T-helper 17 cell (primary cell): ENCODE results near the gene STARD5. TPM values are rescaled to one million over a fixed set of nuclear protein-coding genes. Genes with fewer than 3 reads are reported as not detected.
"Not testable (repeated sequence)": the region's sequence is repeated elsewhere in the genome, so short reads cannot be mapped to it uniquely, and the experiment has no call there.

Experiments used
- ATAC-seq: fragments of 150-1000 bp; cut with Tn5 transposase; 2 replicates; pipeline ENCODE4 v1.10.0; 2021; ENCODE audit warnings: mild to moderate bottlenecking, moderate library complexity
- DNase-seq, 3 donors: peaks; one replicate each; pipeline versions ENCODE4 v3.0.0 to v3.0.0-alpha.2; 2020 to 2021
- H3K9me3 ChIP-seq: one replicate; pipeline ENCODE4 v1.7.0; 2013; ENCODE audit warnings: low read length, mild to moderate bottlenecking; ENCODE audit not compliant: control insufficient read depth, poor library complexity, severe bottlenecking
- H3K27ac Mint-ChIP-seq: one replicate; pipeline ENCODE4 v1.8.0; 2022; ENCODE audit warnings: mild to moderate bottlenecking, moderate library complexity, mixed read lengths
- H3K27me3 Mint-ChIP-seq: one replicate; pipeline ENCODE4 v1.8.0; 2022; ENCODE audit warnings: mixed read lengths
- H3K36me3 Mint-ChIP-seq: one replicate; pipeline ENCODE4 v1.8.0; 2022; ENCODE audit warnings: low read depth, mixed read lengths
- H3K4me1 Mint-ChIP-seq: one replicate; pipeline ENCODE4 v1.8.0; 2022; ENCODE audit warnings: mild to moderate bottlenecking, mixed read lengths
- H3K4me3 Mint-ChIP-seq: one replicate; pipeline ENCODE4 v1.8.0; 2022; ENCODE audit warnings: mild to moderate bottlenecking, moderate library complexity, mixed read lengths
- total RNA-seq, 4 donors: library from RNA in 2 of 4; stranded (reverse) in 2 of 4; gene quantifications; one replicate each; pipeline ENCODE4 v1.2.3 and lab custom pipeline; 2022 to 2026

The STARD5 gene
- total RNA-seq, 2 donors from 2014 or later = 4.3 to 4.6 TPM

DNA sequence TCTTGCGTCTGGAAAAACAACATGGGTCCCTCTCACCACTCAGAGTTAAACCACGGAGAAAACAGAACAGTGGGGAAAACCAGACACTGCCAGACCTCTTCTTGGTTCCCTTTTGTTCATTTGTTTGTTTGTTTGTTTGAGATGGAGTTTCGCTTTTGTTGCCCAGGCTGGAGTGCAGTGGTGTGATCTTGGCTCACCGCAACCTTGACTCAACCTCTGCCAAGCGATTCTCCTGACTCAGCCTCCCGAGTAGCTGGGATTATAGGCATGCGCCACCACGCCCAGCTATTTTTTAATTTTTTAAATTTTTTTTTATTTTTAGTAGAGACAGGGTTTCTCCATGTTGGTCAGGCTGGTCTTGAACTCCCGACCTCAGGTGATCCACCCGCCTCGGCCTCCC, 24.8 kb upstream of the STARD5 start:
- H3K27ac Mint-ChIP-seq, H3K4me3 Mint-ChIP-seq, H3K9me3 ChIP-seq, ATAC-seq, DNase-seq, H3K4me1 Mint-ChIP-seq, H3K36me3 Mint-ChIP-seq: not testable (repeated sequence)
- peaks cover 24% of the 10 kb centered on the region for H3K27me3 Mint-ChIP-seq

DNA sequence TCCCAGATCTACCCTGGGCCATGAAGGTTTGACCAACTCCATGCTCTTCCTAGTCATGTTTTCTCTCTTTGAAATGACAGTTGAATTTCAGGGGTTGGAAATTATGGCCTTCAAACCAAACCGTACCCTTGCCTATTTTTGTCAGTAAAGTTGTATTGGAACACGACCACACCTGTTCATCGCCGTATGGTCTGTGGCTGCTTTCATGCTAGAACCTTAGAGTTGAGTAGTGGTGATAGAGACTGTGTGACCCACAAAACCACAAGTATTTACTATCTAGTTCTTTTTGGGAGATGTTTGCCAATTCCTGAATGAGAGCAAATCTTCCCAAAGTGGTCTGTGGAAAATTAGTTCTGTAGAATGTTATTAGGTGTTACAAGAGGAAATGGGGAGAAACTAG, 24.0 kb upstream of the STARD5 start:
- no peak overlapping the region for H3K27ac Mint-ChIP-seq
- H3K4me3 Mint-ChIP-seq = no peak overlapping the region
- no peaks in the 10 kb centered on the region for H3K9me3 ChIP-seq
- peaks cover 5% of the 10 kb centered on the region for H3K36me3 Mint-ChIP-seq
- no peak for DNase-seq
- no peaks in the 10 kb centered on the region for H3K4me1 Mint-ChIP-seq
- ATAC-seq = no peak
- H3K27me3 Mint-ChIP-seq = peaks cover 27% of the 10 kb centered on the region

DNA sequence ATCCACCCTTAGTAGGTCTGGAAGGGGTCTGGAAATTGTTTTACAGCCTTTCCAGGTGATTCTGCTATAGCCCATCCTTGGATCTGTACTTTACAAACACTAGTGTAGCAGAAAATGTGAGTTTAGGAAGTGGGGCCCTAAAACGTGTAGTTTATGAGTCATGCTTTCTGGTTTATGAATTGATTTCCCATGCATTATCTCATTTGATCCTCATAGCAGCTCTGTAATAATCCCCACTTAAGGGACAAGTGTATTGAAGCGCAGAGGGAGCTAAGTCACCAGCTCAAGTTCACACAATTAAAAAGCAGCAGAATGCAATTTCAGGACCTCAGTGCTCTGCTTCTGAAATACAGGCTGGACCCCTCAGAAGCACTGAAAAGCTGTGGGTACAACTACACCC, 22.7 kb upstream of the STARD5 start:
- H3K36me3 Mint-ChIP-seq = peaks cover 5% of the 10 kb centered on the region
- no peaks in the 10 kb centered on the region for H3K4me1 Mint-ChIP-seq

DNA sequence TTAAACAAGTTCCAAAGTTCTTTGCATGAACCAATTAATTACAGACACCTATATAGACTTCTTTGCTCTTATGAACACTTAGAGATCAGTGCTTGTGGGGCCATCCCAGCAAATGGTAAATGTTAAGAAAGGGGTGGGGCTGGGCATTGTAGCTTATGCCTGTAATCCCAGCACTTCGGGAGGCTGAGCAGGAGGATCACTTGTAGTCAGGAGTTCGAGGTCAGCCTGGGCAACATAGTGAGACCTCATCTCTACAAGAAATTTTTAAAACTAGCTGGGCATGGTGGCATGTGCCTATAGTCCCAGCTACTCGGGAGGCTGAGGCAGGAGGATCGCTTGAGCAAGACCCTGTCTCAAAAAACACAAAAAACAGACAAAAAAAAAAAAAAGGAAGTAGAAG, 19.4 kb upstream of the STARD5 start:
- Mint-ChIP-seq H3K36me3 (peaks cover 2% of the 10 kb centered on the region), H3K27ac (no peak overlapping the region), H3K4me1 (peaks cover 5% of the 10 kb centered on the region), H3K4me3 (no peak overlapping the region), H3K27me3 (peaks cover 32% of the 10 kb centered on the region)
- H3K9me3 ChIP-seq = no peaks in the 10 kb centered on the region
- ATAC-seq = no peak
- DNase-seq = no peak

More for the DNA sequence above, 22.7 kb upstream of the STARD5 start:
- no peaks in the 10 kb centered on the region for H3K9me3 ChIP-seq
- ATAC-seq = no peak
- Mint-ChIP-seq H3K4me3 (no peak overlapping the region), H3K27me3 (peaks cover 27% of the 10 kb centered on the region), H3K27ac (no peak overlapping the region)
- no peak for DNase-seq

DNA sequence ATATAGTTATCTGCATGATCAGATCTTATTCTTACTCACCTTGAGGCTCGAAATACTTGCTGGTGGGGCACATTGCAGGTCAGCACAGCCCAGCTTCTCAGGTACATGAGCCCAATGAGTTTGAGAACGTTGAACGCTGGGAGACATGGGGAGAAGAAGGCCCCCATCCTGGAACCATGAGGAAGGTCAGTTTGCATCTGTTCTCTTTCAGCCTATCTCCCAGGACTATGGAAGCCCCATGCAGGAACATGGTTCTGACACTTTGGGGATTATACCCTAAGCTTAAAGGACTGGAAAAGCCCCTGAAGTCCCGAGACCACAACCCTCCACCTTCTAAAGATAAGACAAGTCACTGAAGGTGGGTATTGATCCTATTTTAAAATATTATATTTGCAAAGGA, 17.4 kb upstream of the STARD5 start:
- H3K9me3 ChIP-seq = no peaks in the 10 kb centered on the region
- DNase-seq (no peak), ATAC-seq (no peak)
- H3K4me3 Mint-ChIP-seq = no peak overlapping the region
- peaks cover 9% of the 10 kb centered on the region for H3K4me1 Mint-ChIP-seq
- H3K27ac Mint-ChIP-seq = no peak overlapping the region
- H3K36me3 Mint-ChIP-seq = peaks cover 2% of the 10 kb centered on the region
- peaks cover 21% of the 10 kb centered on the region for H3K27me3 Mint-ChIP-seq

DNA sequence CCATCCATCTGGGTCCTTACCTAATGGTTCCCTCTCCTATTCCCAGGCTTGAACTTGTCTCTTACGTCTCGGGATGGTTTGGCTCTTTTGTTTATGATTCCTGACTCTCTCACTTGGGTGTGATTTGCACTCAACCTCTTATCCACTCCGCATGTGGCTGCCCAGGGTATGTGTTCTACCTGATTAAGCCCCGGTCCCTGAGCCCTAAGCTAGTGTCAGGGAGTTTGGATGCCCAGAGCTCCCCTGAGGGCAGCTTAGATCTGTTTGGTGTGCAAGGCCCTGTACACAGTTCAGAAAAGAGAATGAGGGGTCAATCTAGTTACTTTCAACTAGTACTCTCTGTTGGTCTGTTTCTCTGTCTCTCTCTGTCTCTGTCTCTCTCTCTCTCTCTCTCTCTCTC, 15.9 kb upstream of the STARD5 start:
- peaks cover 2% of the 10 kb centered on the region for H3K36me3 Mint-ChIP-seq
- H3K27ac Mint-ChIP-seq = no peak overlapping the region

DNA sequence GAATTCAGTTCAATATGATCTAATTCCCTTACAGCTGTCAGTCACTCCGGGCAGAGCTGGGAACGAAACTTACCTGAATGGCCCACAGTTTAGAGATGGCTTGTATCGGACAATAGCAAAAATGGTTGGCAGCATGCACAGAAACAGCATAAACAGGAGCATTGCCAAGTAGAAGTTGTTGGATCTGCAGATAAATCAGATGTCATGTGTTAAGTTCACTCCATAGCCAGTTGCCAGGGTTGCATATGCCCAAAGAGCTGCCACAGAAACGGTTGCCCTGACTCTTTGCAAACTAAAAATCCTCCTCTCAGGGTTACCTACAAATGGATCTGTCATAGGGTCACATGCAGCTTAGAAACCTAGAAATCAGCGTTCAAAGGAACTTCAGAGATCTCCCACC, 15.4 kb upstream of the STARD5 start:
- H3K27me3 Mint-ChIP-seq = peaks cover 21% of the 10 kb centered on the region
- no peaks in the 10 kb centered on the region for H3K9me3 ChIP-seq
- no peak for DNase-seq

More for the DNA sequence above, 15.9 kb upstream of the STARD5 start:
- H3K9me3 ChIP-seq = no peaks in the 10 kb centered on the region
- no peak for DNase-seq
- Mint-ChIP-seq H3K4me1 (peaks cover 9% of the 10 kb centered on the region), H3K4me3 (no peak overlapping the region), H3K27me3 (peaks cover 21% of the 10 kb centered on the region)
- no peak for ATAC-seq

DNA sequence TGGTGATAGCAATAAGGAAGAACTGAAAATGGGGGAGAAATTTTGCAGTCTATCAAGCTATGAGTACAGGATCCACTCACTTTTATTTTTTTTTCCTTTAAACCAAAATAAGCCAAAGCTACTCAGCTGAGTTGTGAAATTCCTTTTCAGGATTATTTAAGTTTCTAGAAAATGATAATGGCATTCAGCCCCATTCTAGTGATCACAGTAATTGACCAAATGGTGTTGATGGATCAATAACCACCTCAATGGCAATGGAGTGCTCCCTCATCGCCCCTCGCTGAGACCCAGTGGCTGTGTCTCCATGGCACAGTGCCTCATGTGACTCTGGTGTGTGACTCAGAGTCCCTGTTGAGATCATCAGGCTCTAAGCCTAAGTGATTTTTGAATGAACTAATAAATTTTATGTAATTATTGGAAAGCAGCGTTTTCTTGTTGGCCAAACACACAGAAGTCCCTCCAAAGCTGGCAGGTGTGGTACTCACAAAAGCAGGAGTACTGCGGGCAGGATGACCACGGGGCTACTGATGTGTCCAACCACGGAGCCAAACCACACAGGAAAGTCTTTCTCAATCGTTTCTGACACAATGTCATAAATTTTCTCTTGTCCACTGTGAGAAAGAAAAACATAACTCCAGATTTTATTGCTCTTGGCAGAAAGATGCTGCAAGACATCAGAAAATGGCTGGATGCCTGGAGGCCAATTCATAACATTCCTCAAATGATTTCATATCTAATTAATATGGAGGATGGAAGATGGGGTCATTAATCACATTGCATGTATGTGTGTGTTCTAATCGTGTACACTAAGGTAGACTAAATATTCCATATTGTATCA, 14.4 kb upstream of the STARD5 start:
- no peaks in the 10 kb centered on the region for H3K9me3 ChIP-seq
- DNase-seq = no peak
- H3K4me1 Mint-ChIP-seq = peaks cover 9% of the 10 kb centered on the region
- no peak overlapping the region for H3K27ac Mint-ChIP-seq
- H3K27me3 Mint-ChIP-seq = peaks cover 13% of the 10 kb centered on the region
- H3K4me3 Mint-ChIP-seq = no peak overlapping the region
- no peaks in the 10 kb centered on the region for H3K36me3 Mint-ChIP-seq
- ATAC-seq = no peak

More for the DNA sequence above, 15.4 kb upstream of the STARD5 start:
- no peak for ATAC-seq
- peaks cover 2% of the 10 kb centered on the region for H3K36me3 Mint-ChIP-seq
- peaks cover 9% of the 10 kb centered on the region for H3K4me1 Mint-ChIP-seq
- no peak overlapping the region for H3K27ac Mint-ChIP-seq
- no peak overlapping the region for H3K4me3 Mint-ChIP-seq

DNA sequence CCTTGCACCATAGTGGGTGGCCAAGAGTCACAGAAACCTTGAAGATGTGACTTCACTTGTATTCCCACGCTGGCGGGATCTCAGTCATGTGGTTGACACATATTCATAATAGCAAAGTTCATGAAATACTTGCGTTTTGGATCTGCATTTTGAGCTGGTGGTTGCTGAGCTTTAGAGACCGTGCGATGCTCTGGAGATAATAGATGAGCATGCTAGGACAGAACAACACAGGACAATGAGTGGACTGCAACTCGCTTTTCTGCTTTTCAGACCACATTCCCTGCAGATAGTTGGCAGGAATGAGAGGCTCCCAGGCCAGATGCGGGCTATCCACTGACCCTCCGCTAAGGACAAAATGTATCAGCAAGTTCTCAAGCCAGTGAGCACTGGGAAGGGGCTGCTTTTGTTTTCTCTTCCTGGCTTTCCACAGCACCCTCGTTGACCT, 13.8 kb upstream of the STARD5 start:
- peaks cover 9% of the 10 kb centered on the region for H3K4me1 Mint-ChIP-seq
- no peaks in the 10 kb centered on the region for H3K36me3 Mint-ChIP-seq
- no peak for DNase-seq
- no peak overlapping the region for H3K4me3 Mint-ChIP-seq
- no peaks in the 10 kb centered on the region for H3K9me3 ChIP-seq
- no peak for ATAC-seq
- H3K27ac Mint-ChIP-seq = no peak overlapping the region
- H3K27me3 Mint-ChIP-seq = peaks cover 13% of the 10 kb centered on the region

DNA sequence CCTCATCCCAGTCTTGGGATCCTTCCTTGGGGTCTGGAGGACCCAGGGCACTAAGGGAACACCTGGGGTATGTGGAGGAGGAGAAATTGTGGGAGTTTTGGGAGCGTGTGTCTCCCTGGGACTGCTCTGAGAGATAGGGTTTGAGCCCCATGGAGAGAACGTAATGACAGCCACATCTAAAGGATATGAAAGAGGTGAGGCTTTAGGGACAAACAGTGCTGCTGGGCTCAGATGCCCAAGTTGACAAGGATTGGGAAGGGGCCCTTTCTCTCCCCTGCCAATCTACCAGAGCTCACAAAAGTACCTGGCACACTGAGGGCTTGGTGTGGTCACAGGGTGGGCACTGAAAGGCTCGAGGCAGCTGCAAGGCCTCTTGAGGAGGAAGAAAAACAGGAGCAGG, 13.3 kb upstream of the STARD5 start:
- Mint-ChIP-seq H3K4me1 (peaks cover 9% of the 10 kb centered on the region), H3K36me3 (no peaks in the 10 kb centered on the region), H3K4me3 (no peak overlapping the region), H3K27me3 (peaks cover 13% of the 10 kb centered on the region), H3K27ac (no peak overlapping the region)
- ATAC-seq (no peak), DNase-seq (no peak)
- H3K9me3 ChIP-seq = no peaks in the 10 kb centered on the region

DNA sequence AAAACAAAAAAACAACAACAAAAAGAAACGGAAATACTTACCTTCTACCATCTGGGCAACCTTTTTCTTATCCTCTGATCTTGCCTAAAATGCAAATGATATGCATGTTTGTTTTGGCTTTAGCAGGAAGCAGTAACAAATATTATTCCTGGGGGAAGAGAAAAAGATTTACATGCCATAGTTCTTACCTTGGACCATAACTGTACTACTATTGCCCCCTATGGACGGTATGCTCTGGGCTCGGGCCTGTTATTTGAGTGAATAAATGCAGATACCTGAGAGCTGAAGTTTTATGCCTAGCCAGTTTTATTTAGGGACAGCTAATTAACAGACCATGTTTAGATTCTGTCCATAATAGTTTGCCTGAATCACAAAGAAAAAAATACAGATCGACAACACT, 12.6 kb upstream of the STARD5 start:
- no peaks in the 10 kb centered on the region for H3K9me3 ChIP-seq
- no peak overlapping the region for H3K27ac Mint-ChIP-seq
- no peaks in the 10 kb centered on the region for H3K36me3 Mint-ChIP-seq
- peaks cover 13% of the 10 kb centered on the region for H3K27me3 Mint-ChIP-seq
- H3K4me3 Mint-ChIP-seq = no peak overlapping the region
- DNase-seq (no peak), ATAC-seq (peak; percentile 62)
- peaks cover 12% of the 10 kb centered on the region for H3K4me1 Mint-ChIP-seq

DNA sequence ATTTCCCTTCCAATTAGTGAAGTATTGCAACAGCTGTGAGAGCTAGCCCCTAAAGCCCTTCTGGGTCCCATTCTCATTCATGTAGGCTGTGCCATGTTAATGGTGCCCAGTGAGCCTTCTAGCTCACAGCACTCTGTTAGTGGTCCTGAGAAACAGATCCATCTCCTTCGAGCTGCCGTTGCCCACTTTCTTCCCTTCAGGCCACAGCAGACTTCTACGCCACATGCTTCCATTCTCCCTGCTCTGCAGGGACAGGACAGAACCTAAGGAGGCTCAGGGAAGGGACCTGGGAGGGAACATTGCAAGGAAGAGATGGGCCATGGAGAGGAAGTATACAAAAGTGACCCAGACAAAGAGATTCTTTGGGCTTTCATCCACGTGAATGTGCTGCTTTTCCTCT, 11.7 kb upstream of the STARD5 start:
- no peak overlapping the region for H3K27ac Mint-ChIP-seq
- no peak overlapping the region for H3K4me3 Mint-ChIP-seq
- H3K27me3 Mint-ChIP-seq = peaks cover 9% of the 10 kb centered on the region
- ATAC-seq (no peak), DNase-seq (no peak)
- no peaks in the 10 kb centered on the region for H3K9me3 ChIP-seq
- H3K4me1 Mint-ChIP-seq = peaks cover 14% of the 10 kb centered on the region
- H3K36me3 Mint-ChIP-seq = no peaks in the 10 kb centered on the region

DNA sequence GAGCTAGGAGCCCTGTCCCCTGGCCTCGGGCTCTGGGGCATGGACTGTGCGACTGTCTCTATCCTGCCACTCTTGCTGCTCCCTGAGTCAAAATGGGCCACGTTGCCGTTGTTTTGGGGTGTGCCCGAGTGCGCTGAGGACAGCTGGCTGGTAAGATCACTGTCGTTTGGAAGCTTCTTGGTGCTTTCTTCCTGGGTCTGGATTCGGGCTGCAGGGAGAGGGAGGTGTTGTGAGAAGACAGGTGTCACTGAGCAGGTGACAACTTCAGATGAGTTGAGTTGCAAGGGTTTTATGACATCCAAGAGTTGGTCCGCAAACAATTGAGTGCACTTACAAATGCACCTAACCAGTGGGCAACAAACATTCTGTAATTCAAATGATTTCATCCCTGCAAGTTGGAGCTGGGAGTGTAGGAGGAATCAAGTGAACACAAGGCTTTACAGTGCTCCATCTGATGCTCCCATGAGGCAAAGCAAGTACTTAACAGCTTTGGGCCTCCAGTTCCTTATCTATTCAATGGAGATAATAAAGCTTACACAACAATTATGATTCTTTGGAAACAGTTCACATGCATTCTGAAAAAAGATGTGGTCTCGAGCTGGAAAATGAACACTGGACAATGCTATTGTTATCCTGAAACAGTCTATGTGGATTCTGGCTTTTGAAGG, 11.0 kb upstream of the STARD5 start:
- DNase-seq = no peak
- Mint-ChIP-seq H3K4me3 (no peak overlapping the region), H3K27ac (no peak overlapping the region), H3K27me3 (peaks cover 5% of the 10 kb centered on the region), H3K36me3 (no peaks in the 10 kb centered on the region), H3K4me1 (peaks cover 13% of the 10 kb centered on the region)
- no peaks in the 10 kb centered on the region for H3K9me3 ChIP-seq
- no peak for ATAC-seq
